Epithelial cell of proximal tubule (primary cell): ENCODE data around the gene MYO1H. TPM values are rescaled to one million over a fixed set of nuclear protein-coding genes. Genes with fewer than 3 reads are reported as not detected.

Source experiments
- DNase-seq: peaks from one replicate; pipeline ENCODE4 v3.0.0-alpha.2; 2011; ENCODE audit warnings: low read depth
- H3K4me3 ChIP-seq: 2 replicates; pipeline ENCODE4 v1.5.1; 2011; ENCODE audit warnings: low read depth, mild to moderate bottlenecking, low read length
- CTCF ChIP-seq: conservative IDR thresholded peaks from 2 replicates; pipeline ENCODE4 v1.5.1; 2012; ENCODE audit warnings: low read depth, mild to moderate bottlenecking, low read length
- total RNA-seq: library from RNA; depleted of rRNA; stranded (reverse); fragments of >200 nt; gene quantifications from 2 replicates; pipeline ENCODE4 v1.2.3, GENCODE V29; 2015

MYO1H gene
- total RNA-seq, 1 donor from 2014 or later = not detected

- no peak overlapping the region for H3K4me3 ChIP-seq
- no peak for DNase-seq
- no peak for TF ChIP-seq CTCF
These were observed 22.1 kb downstream of the MYO1H start for GRCh38 chr12:109369831-109370230.

- DNase-seq = no peak
- no peak overlapping the region for H3K4me3 ChIP-seq
- TF ChIP-seq CTCF = no peak
These were observed 29.5 kb downstream of the MYO1H start for GRCh38 chr12:109377139-109377685.

GRCh38 chr12:109378569-109378968 lies 30.9 kb downstream of the MYO1H start:
- no peak overlapping the region for H3K4me3 ChIP-seq
- TF ChIP-seq CTCF = no peak
- DNase-seq = no peak

- no peak for TF ChIP-seq CTCF
- no peak for DNase-seq
- H3K4me3 ChIP-seq = no peak overlapping the region
These were observed 34.3 kb downstream of the MYO1H start for GRCh38 chr12:109382031-109382430.

GRCh38 chr12:109383240-109383639 lies 35.5 kb downstream of the MYO1H start:
- no peak for TF ChIP-seq CTCF
- no peak for DNase-seq
- no peak overlapping the region for H3K4me3 ChIP-seq

GRCh38 chr12:109385339-109386058 lies 37.8 kb downstream of the MYO1H start:
- no peak overlapping the region for H3K4me3 ChIP-seq
- TF ChIP-seq CTCF = peak; percentile 65
- no peak for DNase-seq

GRCh38 chr12:109386059-109386433 lies 38.3 kb downstream of the MYO1H start:
- TF ChIP-seq CTCF = no peak
- no peak for DNase-seq

More at GRCh38 chr12:109386059-109386433, 38.3 kb downstream of the MYO1H start:
- no peak overlapping the region for H3K4me3 ChIP-seq
